Colonic mucosa (tissue), 4 donors: ENCODE measurements around the gene TGFB1I1. TPM values are rescaled to one million over a fixed set of nuclear protein-coding genes. Genes with fewer than 3 reads are reported as not detected.
A peak's percentile ranks its signal among the peaks of the same experiment; 100 is the strongest.
"Not testable (repeated sequence)": the region's sequence is repeated elsewhere in the genome, so short reads cannot be mapped to it uniquely, and the experiment has no call there.

Source experiments
- DNase-seq: peaks from one replicate; pipeline ENCODE4 v3.0.0-alpha.2; 2020
- H3K27ac ChIP-seq: fragments of 200-600 bp; one replicate; pipeline ENCODE4 v1.8.0; 2021
- H3K27me3 ChIP-seq: fragments of 200-600 bp; one replicate; pipeline ENCODE4 v1.8.0; 2021
- H3K36me3 ChIP-seq: fragments of 200-600 bp; one replicate; pipeline ENCODE4 v1.8.0; 2021
- H3K4me1 ChIP-seq: fragments of 200-600 bp; one replicate; pipeline ENCODE4 v1.8.0; 2021; ENCODE audit warnings: mild to moderate bottlenecking
- H3K4me3 ChIP-seq: fragments of 200-600 bp; one replicate; pipeline ENCODE4 v1.8.0; 2021
- H3K9ac ChIP-seq, 2 donors: one replicate each; pipeline ENCODE4 v1.7.0; 2013; ENCODE audit warnings: control low read depth in 2 of 2, low read depth in 2 of 2, low read length in 2 of 2
- H3K9me3 ChIP-seq: fragments of 200-600 bp; one replicate; pipeline ENCODE4 v1.8.0; 2021
- CTCF ChIP-seq: fragments of 200-600 bp; IDR thresholded peaks from one replicate; pipeline ENCODE4 v1.8.0; 2022; ENCODE audit warnings: antibody characterized with exemption, mild to moderate bottlenecking
- intact Hi-C: fragments of 100-400 bp; cut with DNase I; formaldehyde crosslinking; loops from one replicate; pipeline ENCODE4 v1.14.1; 2022
- total RNA-seq, 2 donors: library from RNA; stranded (reverse); fragmentation: NEBNext Ultra II Directional in 1 of 2; extraction: Animal tissue kit (Norgen Biotek cat#: 25700) in 1 of 2; gene quantifications; one replicate each; pipeline ENCODE4 v1.2.1, GENCODE V29; 2021
- donor health status: healthy.
- donor health status: DM: no; HTN: no; CAD: no.
- donor health status: DM: no; HTN: no; CAD: no.

Gene TGFB1I1
- total RNA-seq, 2 donors from 2014 or later = 10.9 to 34.2 TPM

GRCh38 chr16:31480851-31481536 lies 9.0 kb downstream of the TGFB1I1 start:
- Histone ChIP-seq H3K4me3 (no peak overlapping the region), H3K4me1 (peaks cover 6% of the 10 kb centered on the region), H3K9me3 (no peaks in the 10 kb centered on the region), H3K27ac (peak overlapping the region; percentile 2), H3K36me3 (no peaks in the 10 kb centered on the region), H3K27me3 (no peaks in the 10 kb centered on the region), H3K9ac (no peak overlapping the region)
- DNase-seq = peak; percentile 71
- intact Hi-C loops = no loop called here
- no peak for TF ChIP-seq CTCF

- DNase-seq = no peak
- Histone ChIP-seq H3K4me3 (no peak within 1 kb of the TSS), H3K27ac (no peak within 1 kb of the TSS), H3K4me1 (peaks cover 1% of the 10 kb centered on the region), H3K9me3 (no peaks in the 10 kb centered on the region), H3K9ac (no peak within 1 kb of the TSS), H3K36me3 (no peaks in the 10 kb centered on the region), H3K27me3 (no peaks in the 10 kb centered on the region)
- no peak for TF ChIP-seq CTCF
- intact Hi-C loops = no loop called here
Observed at GRCh38 chr16:31483081-31483480, 11.1 kb downstream of the TGFB1I1 start, which contains the start of gene SLC5A2. Gene SLC5A2 (plus strand): TSS chr16:31483123. CDS start chr16:31483137, 14 bp downstream.

- peak overlapping the region; percentile 55 for H3K27ac ChIP-seq
- H3K4me3 ChIP-seq, DNase-seq, H3K27me3 ChIP-seq, H3K9me3 ChIP-seq, H3K9ac ChIP-seq, H3K4me1 ChIP-seq, H3K36me3 ChIP-seq, intact Hi-C loops: not testable (repeated sequence)
Observed at GRCh38 chr16:31484048-31484447, 12.1 kb downstream of the TGFB1I1 start.

- H3K9me3 ChIP-seq = no peaks in the 10 kb centered on the region
- no peaks in the 10 kb centered on the region for H3K36me3 ChIP-seq
- H3K4me1 ChIP-seq = peaks cover 7% of the 10 kb centered on the region
- DNase-seq = peak; percentile 72
- peak overlapping the region; percentile 12 to 49 for H3K9ac ChIP-seq
- H3K27me3 ChIP-seq = no peaks in the 10 kb centered on the region
- intact Hi-C loops = no loop called here
- TF ChIP-seq CTCF = no peak
- peak overlapping the region; percentile 55 for H3K27ac ChIP-seq
- H3K4me3 ChIP-seq = no peak overlapping the region
Observed at GRCh38 chr16:31484491-31485171, 12.7 kb downstream of the TGFB1I1 start.

GRCh38 chr16:31485571-31485970 lies 13.6 kb downstream of the TGFB1I1 start:
- Histone ChIP-seq H3K4me1 (peaks cover 7% of the 10 kb centered on the region), H3K9me3 (no peaks in the 10 kb centered on the region), H3K9ac (no peak overlapping the region), H3K27ac (peak overlapping the region; percentile 55), H3K4me3 (no peak overlapping the region), H3K36me3 (no peaks in the 10 kb centered on the region), H3K27me3 (no peaks in the 10 kb centered on the region)
- DNase-seq = no peak
- intact Hi-C loops = no loop called here
- no peak for TF ChIP-seq CTCF

GRCh38 chr16:31486045-31486444 lies 14.1 kb downstream of the TGFB1I1 start:
- no peaks in the 10 kb centered on the region for H3K27me3 ChIP-seq
- TF ChIP-seq CTCF = no peak
- peak overlapping the region; percentile 54 for H3K27ac ChIP-seq
- no peak overlapping the region for H3K4me3 ChIP-seq
- no peaks in the 10 kb centered on the region for H3K9me3 ChIP-seq
- peaks cover 7% of the 10 kb centered on the region for H3K4me1 ChIP-seq
- intact Hi-C loops = no loop called here
- DNase-seq = no peak
- H3K36me3 ChIP-seq = no peaks in the 10 kb centered on the region
- no peak overlapping the region for H3K9ac ChIP-seq
